Activated B cell treated with CpG ODN at 0.5 μM for 24 hours (primary cell): ENCODE data around the gene ITGA2B. TPM values are rescaled to one million over a fixed set of nuclear protein-coding genes. Genes with fewer than 3 reads are reported as not detected.

Source experiments
- ATAC-seq: fragments of 200-7000 bp; cut with Tn5 transposase; one replicate; pipeline ENCODE4 v1.10.0; 2021; ENCODE audit warnings: low read depth, mild to moderate bottlenecking, moderate library complexity
- CTCF ChIA-PET: fragments of 350-600 bp; sonication (Branson Sonifier 250); formaldehyde crosslinking; loops from one replicate; lab custom pipeline; 2021; ENCODE audit warnings: antibody characterized with exemption; lab: Charles Lee
- POLR2A ChIA-PET: fragments of 350-600 bp; sonication (Branson Sonifier 250); formaldehyde crosslinking; loops from one replicate; lab custom pipeline; 2021; ENCODE audit warnings: antibody characterized with exemption; lab: Charles Lee
- DNase-seq: peaks from one replicate; pipeline ENCODE4 v3.0.0; 2022
- H3K27ac Mint-ChIP-seq: one replicate; pipeline ENCODE4 v1.8.0; 2020; ENCODE audit warnings: mixed read lengths
- H3K27me3 Mint-ChIP-seq: one replicate; pipeline ENCODE4 v1.8.0; 2021; ENCODE audit warnings: mixed read lengths
- H3K36me3 Mint-ChIP-seq: one replicate; pipeline ENCODE4 v1.8.0; 2021; ENCODE audit warnings: low read depth, mixed read lengths
- H3K4me1 Mint-ChIP-seq: one replicate; pipeline ENCODE4 v1.8.0; 2021; ENCODE audit warnings: mixed read lengths
- H3K4me3 Mint-ChIP-seq: one replicate; pipeline ENCODE4 v1.8.0; 2020; ENCODE audit warnings: mild to moderate bottlenecking, mixed read lengths
- H3K9me3 Mint-ChIP-seq: one replicate; pipeline ENCODE4 v1.8.0; 2020; ENCODE audit warnings: mixed read lengths
- CTCF ChIP-seq: fragments of 200-600 bp; IDR thresholded peaks from one replicate; pipeline ENCODE4 v1.8.0; 2022; ENCODE audit warnings: antibody characterized with exemption, mild to moderate bottlenecking
- intact Hi-C: fragments of 100-400 bp; cut with micrococcal nuclease; formaldehyde crosslinking; loops from one replicate; pipeline ENCODE4 v1.15.1; 2024
- total RNA-seq: library from RNA; stranded (reverse); gene quantifications from 2 replicates; pipeline ENCODE4 v1.2.3, GENCODE V29; 2022

The ITGA2B gene
- total RNA-seq, 1 donor from 2014 or later = not detected

DNA sequence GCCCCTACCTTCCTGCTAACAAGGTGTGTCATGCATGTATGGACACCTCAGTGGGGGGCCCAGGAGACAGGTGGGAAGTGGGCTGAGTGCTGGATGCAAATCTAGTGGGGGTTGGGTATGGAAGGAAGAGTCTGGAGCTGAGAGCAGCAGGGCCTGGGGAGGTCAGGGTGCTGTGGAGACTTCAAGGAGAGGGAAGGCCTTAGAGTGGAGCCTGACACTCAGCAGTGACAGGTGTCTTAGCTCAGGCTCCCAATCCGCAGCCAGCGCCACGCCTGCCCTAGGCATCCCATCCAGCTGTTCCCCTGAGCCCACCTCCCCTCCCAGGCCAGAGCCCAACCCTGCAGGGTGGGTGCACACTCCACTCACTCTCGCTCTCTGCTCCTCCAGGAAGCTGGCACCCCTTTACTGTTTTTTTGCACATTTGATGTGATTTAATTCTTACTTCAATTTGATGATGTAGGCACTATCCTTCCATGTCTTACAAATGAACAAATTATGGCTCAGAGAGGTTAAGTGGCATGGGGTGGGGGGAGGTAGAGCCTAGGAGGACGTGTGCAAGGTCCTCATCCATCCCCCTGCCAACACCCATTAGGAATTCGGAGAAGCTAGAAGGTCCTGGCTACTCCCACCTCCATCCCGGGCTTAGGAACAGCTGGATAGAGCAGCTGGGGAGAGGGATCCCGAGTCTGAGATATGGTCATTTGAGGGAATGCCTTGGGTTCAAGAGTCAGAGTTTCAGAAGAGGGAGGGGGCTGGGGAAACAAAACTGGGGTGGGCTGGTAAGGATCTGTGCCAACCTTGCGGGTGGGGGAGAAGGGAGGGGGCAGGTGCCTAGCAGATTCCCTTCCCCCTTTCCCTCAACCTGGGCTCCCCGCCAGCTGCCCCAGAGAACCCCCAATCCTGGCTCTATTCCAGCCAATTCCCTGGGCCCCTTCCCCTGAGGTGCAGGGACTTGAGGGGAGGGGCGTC, 27.9 kb downstream of the ITGA2B start:
- intact Hi-C loops = no loop called here
- ATAC-seq (no peak), DNase-seq (no peak)
- Mint-ChIP-seq H3K27me3 (peaks cover 12% of the 10 kb centered on the region), H3K4me3 (peak overlapping the region; percentile 24), H3K9me3 (no peaks in the 10 kb centered on the region), H3K4me1 (peaks cover 11% of the 10 kb centered on the region), H3K36me3 (no peaks in the 10 kb centered on the region), H3K27ac (no peak overlapping the region)
- CTCF ChIA-PET = interaction anchor here (0.5 to 2.6 kb wide), 2 partner anchors 151 to 207 kb away, joined by 3 to 16 read pairs; no protein-coding TSS in a partner anchor
- TF ChIP-seq CTCF = no peak
- POLR2A ChIA-PET = interaction anchor here (0.6 to 1.1 kb wide), 2 partner anchors 140 to 143 kb away, joined by 4 read pairs; no protein-coding TSS in a partner anchor

DNA sequence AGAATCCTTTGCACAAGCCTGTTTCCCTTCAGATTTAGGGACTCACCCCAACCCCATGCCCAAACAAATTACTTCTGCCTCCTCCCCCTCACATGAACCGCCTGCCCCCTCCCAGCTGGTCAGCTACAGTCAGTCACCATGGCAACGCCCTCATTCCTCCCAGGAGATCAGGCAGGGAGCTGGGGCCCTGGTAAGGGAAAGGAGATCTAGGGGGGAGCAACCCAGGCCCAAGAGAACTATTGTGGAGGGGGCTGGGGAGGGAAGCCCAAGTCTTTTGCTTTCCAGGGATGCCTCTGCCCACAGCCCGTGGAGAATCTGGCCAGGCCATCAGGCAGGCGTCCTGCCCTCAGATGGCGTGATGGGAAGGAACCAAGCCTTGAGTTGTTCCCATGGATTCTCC, 28.6 kb downstream of the ITGA2B start:
- ChIA-PET CTCF (interaction anchor here (0.5 kb wide), 1 partner anchor 207 kb away, joined by 3 read pairs; no protein-coding TSS in a partner anchor), POLR2A (interaction anchor here (1.1 kb wide), 1 partner anchor 139 kb away, joined by 4 read pairs; no protein-coding TSS in a partner anchor)
- no peak for DNase-seq
- no peaks in the 10 kb centered on the region for H3K9me3 Mint-ChIP-seq
- H3K36me3 Mint-ChIP-seq = no peaks in the 10 kb centered on the region
- peaks cover 11% of the 10 kb centered on the region for H3K4me1 Mint-ChIP-seq
- ATAC-seq = no peak
- TF ChIP-seq CTCF = no peak
- intact Hi-C loops = no loop called here
- no peak overlapping the region for H3K27ac Mint-ChIP-seq
- H3K4me3 Mint-ChIP-seq = no peak overlapping the region
- peaks cover 12% of the 10 kb centered on the region for H3K27me3 Mint-ChIP-seq

- intact Hi-C loops = no loop called here
- no peak for ATAC-seq
- H3K4me1 Mint-ChIP-seq = peaks cover 11% of the 10 kb centered on the region
- H3K36me3 Mint-ChIP-seq = no peaks in the 10 kb centered on the region
- DNase-seq = no peak
- ChIA-PET POLR2A (interaction anchor here (0.6 to 1.1 kb wide), 3 partner anchors 138 to 139 kb away, joined by 3 to 4 read pairs (median 4); no protein-coding TSS in a partner anchor), CTCF (no interaction called here)
- no peaks in the 10 kb centered on the region for H3K9me3 Mint-ChIP-seq
- peaks cover 11% of the 10 kb centered on the region for H3K27me3 Mint-ChIP-seq
- no peak for TF ChIP-seq CTCF
- H3K27ac Mint-ChIP-seq = no peak overlapping the region
- H3K4me3 Mint-ChIP-seq = no peak overlapping the region
Measured at GRCh38 chr17:44360144-44360533, 29.3 kb downstream of the ITGA2B start.

GRCh38 chr17:44359458-44360143, 29.8 kb downstream of the ITGA2B start:
- H3K4me1 Mint-ChIP-seq = peaks cover 11% of the 10 kb centered on the region
- TF ChIP-seq CTCF = no peak
- POLR2A ChIA-PET = interaction anchor here (0.6 to 1.1 kb wide), 3 partner anchors 138 to 159 kb away, joined by 3 to 4 read pairs (median 3); no protein-coding TSS in a partner anchor

More at GRCh38 chr17:44359458-44360143, 29.8 kb downstream of the ITGA2B start:
- ATAC-seq (no peak), DNase-seq (no peak)
- Mint-ChIP-seq H3K9me3 (no peaks in the 10 kb centered on the region), H3K36me3 (no peaks in the 10 kb centered on the region), H3K4me3 (no peak overlapping the region), H3K27me3 (peaks cover 6% of the 10 kb centered on the region), H3K27ac (no peak overlapping the region)
- intact Hi-C loops = no loop called here
- CTCF ChIA-PET = interaction anchor here (12.4 kb wide), 1 partner anchor 148 kb away, joined by 108 read pairs; no protein-coding TSS in a partner anchor
